Stimulated activated CD8-positive, alpha-beta memory T cell treated with anti-CD3 and anti-CD28 coated beads, Interleukin-7, amount 100 ng/mL, for 4 hours (primary cell): ENCODE measurements around the gene OR6J1.
"Not testable (repeated sequence)": the region's sequence is repeated elsewhere in the genome, so short reads cannot be mapped to it uniquely, and the experiment has no call there.

ENCODE experiments used
- DNase-seq, 2 donors: peaks; one replicate each; pipeline ENCODE4 v3.0.0-alpha.2; 2020; ENCODE audit warnings: low read depth in 2 of 2

Gene OR6J1

GRCh38 chr14:22644305-22644635 is at the start of gene OR6J1:
TSS of gene OR6J1 (minus strand) at chr14:22644352. CDS start at chr14:22634811, 9,541 bp downstream.
- no peak for DNase-seq

GRCh38 chr14:22692194-22692593 is 48.0 kb upstream of the OR6J1 start:
- no peak for DNase-seq

- no peak for DNase-seq
Measured at GRCh38 chr14:22691171-22691570, 47.0 kb upstream of the OR6J1 start.

GRCh38 chr14:22689199-22689598 is 45.0 kb upstream of the OR6J1 start:
- no peak for DNase-seq

GRCh38 chr14:22687969-22688368 is 43.8 kb upstream of the OR6J1 start:
- not testable (repeated sequence) for DNase-seq

- not testable (repeated sequence) for DNase-seq
Measured at GRCh38 chr14:22686176-22686611, 42.0 kb upstream of the OR6J1 start.

- no peak for DNase-seq
Measured at GRCh38 chr14:22685467-22685866, 41.3 kb upstream of the OR6J1 start.

GRCh38 chr14:22683428-22683827 is 39.3 kb upstream of the OR6J1 start:
- DNase-seq, result not testable (repeated sequence)

- no peak for DNase-seq
Measured at GRCh38 chr14:22678221-22678620, 34.1 kb upstream of the OR6J1 start.

GRCh38 chr14:22677551-22677950 is 33.4 kb upstream of the OR6J1 start:
- not testable (repeated sequence) for DNase-seq

- DNase-seq, result no peak
Measured at GRCh38 chr14:22671622-22672021, 27.5 kb upstream of the OR6J1 start.

- no peak for DNase-seq
Measured at GRCh38 chr14:22668863-22669262, 24.7 kb upstream of the OR6J1 start.

GRCh38 chr14:22668417-22668816 is 24.3 kb upstream of the OR6J1 start:
- DNase-seq, result no peak

GRCh38 chr14:22667881-22668280 is 23.7 kb upstream of the OR6J1 start:
- no peak for DNase-seq

- DNase-seq, result no peak
Measured at GRCh38 chr14:22666203-22666893, 22.2 kb upstream of the OR6J1 start.

- no peak for DNase-seq
Measured at GRCh38 chr14:22664261-22664660, 20.1 kb upstream of the OR6J1 start.

- no peak for DNase-seq
Measured at GRCh38 chr14:22660654-22661053, 16.5 kb upstream of the OR6J1 start.

GRCh38 chr14:22658946-22659345 is 14.8 kb upstream of the OR6J1 start:
- no peak for DNase-seq

- no peak for DNase-seq
Measured at GRCh38 chr14:22657861-22658260, 13.7 kb upstream of the OR6J1 start.

GRCh38 chr14:22656945-22657731 is 13.0 kb upstream of the OR6J1 start:
- DNase-seq, result no peak

GRCh38 chr14:22656226-22656625 is 12.1 kb upstream of the OR6J1 start:
- no peak for DNase-seq

- DNase-seq, result peak; percentile 7 to 21
Measured at GRCh38 chr14:22653012-22653621, 9.0 kb upstream of the OR6J1 start.

- no peak for DNase-seq
Measured at GRCh38 chr14:22651586-22651985, 7.4 kb upstream of the OR6J1 start.
